CD4-positive, alpha-beta T cell (primary cell): ENCODE measurements around the gene COL4A4. TPM values are rescaled to one million over a fixed set of nuclear protein-coding genes. Genes with fewer than 3 reads are reported as not detected.
"Not testable (repeated sequence)": the region's sequence is repeated elsewhere in the genome, so short reads cannot be mapped to it uniquely, and the experiment has no call there.

Experiments used
- ATAC-seq: fragments of 200-7000 bp; cut with Tn5 transposase; one replicate; pipeline ENCODE4 v1.10.0; 2022; ENCODE audit warnings: mild to moderate bottlenecking; ENCODE audit not compliant: poor library complexity
- CTCF ChIA-PET: fragments of 350-600 bp; sonication (Branson Sonifier 250); formaldehyde crosslinking; loops from one replicate; lab custom pipeline; 2021; ENCODE audit warnings: antibody characterized with exemption, inconsistent platforms; lab: Charles Lee
- POLR2A ChIA-PET: fragments of 350-600 bp; sonication (Branson Sonifier 250); formaldehyde crosslinking; loops from one replicate; lab custom pipeline; 2021; ENCODE audit warnings: antibody characterized with exemption, inconsistent platforms; lab: Charles Lee
- DNase-seq, 14 experiments: peaks; one replicate each; pipeline ENCODE4 v3.0.0-alpha.2; 2013 to 2020; ENCODE audit warnings: mixed read lengths in 2 of 14
- H3K27ac ChIP-seq, 2 donors: one replicate each; pipeline versions ENCODE4 v1.5.1 to v1.7.0; 2013; ENCODE audit warnings: low read length in 2 of 2, low read depth in 1 of 2, mild to moderate bottlenecking in 1 of 2
- H3K27me3 ChIP-seq, 2 experiments: 1 replicate in 1 of 2; 2 replicates in 1 of 2; pipeline versions ENCODE4 v1.6.1 to v1.7.0; 2013; ENCODE audit warnings: low read length in 2 of 2, control low read depth in 1 of 2, mild to moderate bottlenecking in 1 of 2, moderate library complexity in 1 of 2; ENCODE audit not compliant: insufficient read depth in 2 of 2, control insufficient read depth in 1 of 2
- H3K36me3 ChIP-seq: one replicate; pipeline ENCODE4 v1.6.1; 2013; ENCODE audit warnings: low read length, control low read depth; ENCODE audit not compliant: insufficient read depth
- H3K4me1 ChIP-seq: one replicate; pipeline ENCODE4 v1.6.1; 2013; ENCODE audit warnings: low read length, control low read depth; ENCODE audit not compliant: insufficient read depth
- H3K4me3 ChIP-seq: one replicate; pipeline ENCODE4 v1.5.1; 2013; ENCODE audit warnings: mild to moderate bottlenecking, low read length, moderate library complexity
- H3K9me3 ChIP-seq, 2 experiments: 1 replicate in 1 of 2; 2 replicates in 1 of 2; pipeline versions ENCODE4 v1.6.1 to v1.7.0; 2013; ENCODE audit warnings: low read length in 2 of 2, mild to moderate bottlenecking in 2 of 2, control low read depth in 1 of 2, moderate library complexity in 1 of 2; ENCODE audit not compliant: control insufficient read depth in 1 of 2, insufficient read depth in 1 of 2
- H3K27ac Mint-ChIP-seq: one replicate; pipeline ENCODE4 v1.8.0; 2020; ENCODE audit warnings: mixed read lengths
- H3K27me3 Mint-ChIP-seq: one replicate; pipeline ENCODE4 v1.8.0; 2021; ENCODE audit warnings: mixed read lengths
- H3K36me3 Mint-ChIP-seq: one replicate; pipeline ENCODE4 v1.8.0; 2021; ENCODE audit warnings: low read depth, mixed read lengths
- H3K4me1 Mint-ChIP-seq: one replicate; pipeline ENCODE4 v1.8.0; 2021; ENCODE audit warnings: low read depth, mixed read lengths
- H3K4me3 Mint-ChIP-seq: one replicate; pipeline ENCODE4 v1.8.0; 2020; ENCODE audit warnings: mild to moderate bottlenecking, mixed read lengths
- H3K9me3 Mint-ChIP-seq: one replicate; pipeline ENCODE4 v1.8.0; 2020; ENCODE audit warnings: mixed read lengths
- intact Hi-C, 2 experiments: fragments of 100-400 bp; cut with DNase I in 1 of 2; cut with micrococcal nuclease in 1 of 2; formaldehyde crosslinking; loops; one replicate each; pipeline versions ENCODE4 v1.15.1 to v1.9.0; 2023 to 2025; cut with DNase I, micrococcal nuclease
- total RNA-seq, 174 experiments: library from RNA in 2 of 174; stranded (reverse) in 2 of 174; gene quantifications; one replicate each; pipeline ENCODE4 v1.2.3 and lab custom pipeline; 2021 to 2026
- TF ChIP-seq, protein P1 (sequence below): fragments of 200-600 bp; IDR thresholded peaks from one replicate; pipeline ENCODE4 v1.8.0; 2022; ENCODE audit warnings: antibody characterized with exemption, mild to moderate bottlenecking

COL4A4 gene
- total RNA-seq, 2 experiments from 2014 or later: not detected

DNA sequence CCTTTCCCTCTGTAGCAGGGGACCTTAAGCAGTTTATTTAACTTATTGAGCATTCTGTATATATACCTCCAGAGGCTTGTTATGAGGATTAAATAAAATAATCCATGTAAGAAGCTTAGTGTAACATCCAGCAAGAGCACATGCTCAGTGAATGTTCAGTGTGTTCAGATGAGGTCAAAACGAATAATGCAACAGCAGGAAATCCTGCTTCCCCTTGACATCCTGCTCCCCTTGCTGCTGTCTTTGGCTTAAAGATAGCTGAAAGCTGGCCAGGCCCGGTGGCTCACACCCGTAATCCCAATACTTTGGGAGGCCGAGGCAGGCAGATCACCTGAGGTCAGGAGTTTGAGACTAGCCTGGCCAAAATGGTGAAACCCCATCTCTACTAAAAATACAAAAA, 68.7 kb downstream of the COL4A4 start:
- POLR2A ChIA-PET: no interaction called here
- intact Hi-C loops: no loop called here
- Mint-ChIP-seq H3K4me3 (no peak overlapping the region), H3K27me3 (no peaks in the 10 kb centered on the region), H3K4me1 (no peaks in the 10 kb centered on the region), H3K36me3 (no peaks in the 10 kb centered on the region), H3K9me3 (peaks cover 2% of the 10 kb centered on the region), H3K27ac (no peak overlapping the region)
- no peaks in the 10 kb centered on the region for H3K4me1 ChIP-seq
- H3K36me3 ChIP-seq: no peaks in the 10 kb centered on the region
- CTCF ChIA-PET: no interaction called here
- ATAC-seq (no peak), DNase-seq (no peak)
- no peaks in the 10 kb centered on the region for H3K9me3 ChIP-seq
- no peaks in the 10 kb centered on the region for H3K27me3 ChIP-seq
- H3K27ac ChIP-seq: no peak overlapping the region
- no peak overlapping the region for H3K4me3 ChIP-seq
- TF ChIP-seq, protein P1, sequence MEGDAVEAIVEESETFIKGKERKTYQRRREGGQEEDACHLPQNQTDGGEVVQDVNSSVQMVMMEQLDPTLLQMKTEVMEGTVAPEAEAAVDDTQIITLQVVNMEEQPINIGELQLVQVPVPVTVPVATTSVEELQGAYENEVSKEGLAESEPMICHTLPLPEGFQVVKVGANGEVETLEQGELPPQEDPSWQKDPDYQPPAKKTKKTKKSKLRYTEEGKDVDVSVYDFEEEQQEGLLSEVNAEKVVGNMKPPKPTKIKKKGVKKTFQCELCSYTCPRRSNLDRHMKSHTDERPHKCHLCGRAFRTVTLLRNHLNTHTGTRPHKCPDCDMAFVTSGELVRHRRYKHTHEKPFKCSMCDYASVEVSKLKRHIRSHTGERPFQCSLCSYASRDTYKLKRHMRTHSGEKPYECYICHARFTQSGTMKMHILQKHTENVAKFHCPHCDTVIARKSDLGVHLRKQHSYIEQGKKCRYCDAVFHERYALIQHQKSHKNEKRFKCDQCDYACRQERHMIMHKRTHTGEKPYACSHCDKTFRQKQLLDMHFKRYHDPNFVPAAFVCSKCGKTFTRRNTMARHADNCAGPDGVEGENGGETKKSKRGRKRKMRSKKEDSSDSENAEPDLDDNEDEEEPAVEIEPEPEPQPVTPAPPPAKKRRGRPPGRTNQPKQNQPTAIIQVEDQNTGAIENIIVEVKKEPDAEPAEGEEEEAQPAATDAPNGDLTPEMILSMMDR: no peak

DNA sequence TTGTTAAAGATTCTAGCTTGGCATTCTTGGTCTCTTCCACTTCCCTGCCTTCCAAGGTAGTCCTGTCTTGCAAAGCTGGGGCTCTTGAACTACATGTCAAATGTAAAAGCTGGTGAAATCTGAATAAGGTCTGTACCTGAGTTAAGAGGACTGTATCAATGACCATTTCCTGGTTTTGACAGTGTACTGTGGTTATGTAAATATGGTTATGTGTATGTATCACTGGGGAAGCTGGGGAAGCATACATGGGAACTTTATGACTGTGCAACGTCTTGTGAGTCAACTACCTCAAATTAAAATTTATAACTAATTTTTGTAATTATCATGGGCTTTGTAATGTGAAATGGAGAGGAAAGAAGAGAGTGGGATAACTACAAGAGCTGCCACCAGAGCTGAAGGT, 81.7 kb downstream of the COL4A4 start:
- Mint-ChIP-seq H3K9me3 (no peaks in the 10 kb centered on the region), H3K36me3 (no peaks in the 10 kb centered on the region), H3K4me1 (no peaks in the 10 kb centered on the region), H3K4me3 (no peak overlapping the region), H3K27ac (no peak overlapping the region), H3K27me3 (peaks cover 30% of the 10 kb centered on the region)
- ChIA-PET CTCF (no interaction called here), POLR2A (no interaction called here)
- Histone ChIP-seq H3K4me1 (no peaks in the 10 kb centered on the region), H3K9me3 (no peaks in the 10 kb centered on the region), H3K27ac (no peak overlapping the region), H3K4me3 (no peak overlapping the region), H3K36me3 (no peaks in the 10 kb centered on the region), H3K27me3 (peaks cover 0 to 3% of the 10 kb centered on the region in 2 experiments)
- ATAC-seq (no peak), DNase-seq (no peak)
- TF ChIP-seq, protein P1: no peak
- intact Hi-C loops: no loop called here

DNA sequence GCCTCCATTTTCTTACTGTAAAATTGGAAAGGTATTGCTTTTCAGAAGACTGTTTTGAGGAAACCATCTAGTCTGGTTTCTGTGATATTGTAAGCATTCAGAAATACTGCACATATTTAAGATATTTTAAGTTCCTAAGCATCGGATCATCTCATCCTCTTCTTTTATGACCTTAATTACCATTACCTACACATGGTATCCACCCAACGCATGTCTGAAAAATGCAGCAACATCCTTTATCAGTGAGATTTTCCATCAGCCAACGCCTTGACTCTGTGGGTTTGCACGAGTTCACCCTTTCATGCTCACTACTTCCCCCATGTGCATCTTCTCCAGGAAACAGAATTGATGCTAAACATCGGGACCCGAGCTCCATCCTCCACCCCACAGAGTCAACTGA, 84.3 kb downstream of the COL4A4 start:
- Histone ChIP-seq H3K4me3 (no peak overlapping the region), H3K36me3 (no peaks in the 10 kb centered on the region), H3K27me3 (peaks cover 0 to 3% of the 10 kb centered on the region in 2 experiments), H3K4me1 (no peaks in the 10 kb centered on the region), H3K27ac (no peak overlapping the region), H3K9me3 (no peaks in the 10 kb centered on the region)
- TF ChIP-seq, protein P1: no peak
- DNase-seq (no peak), ATAC-seq (no peak)
- intact Hi-C loops: no loop called here
- Mint-ChIP-seq H3K27me3 (peaks cover 18% of the 10 kb centered on the region), H3K36me3 (no peaks in the 10 kb centered on the region), H3K27ac (no peak overlapping the region), H3K4me3 (no peak overlapping the region), H3K4me1 (no peaks in the 10 kb centered on the region), H3K9me3 (no peaks in the 10 kb centered on the region)
- CTCF ChIA-PET: no interaction called here
- POLR2A ChIA-PET: no interaction called here

DNA sequence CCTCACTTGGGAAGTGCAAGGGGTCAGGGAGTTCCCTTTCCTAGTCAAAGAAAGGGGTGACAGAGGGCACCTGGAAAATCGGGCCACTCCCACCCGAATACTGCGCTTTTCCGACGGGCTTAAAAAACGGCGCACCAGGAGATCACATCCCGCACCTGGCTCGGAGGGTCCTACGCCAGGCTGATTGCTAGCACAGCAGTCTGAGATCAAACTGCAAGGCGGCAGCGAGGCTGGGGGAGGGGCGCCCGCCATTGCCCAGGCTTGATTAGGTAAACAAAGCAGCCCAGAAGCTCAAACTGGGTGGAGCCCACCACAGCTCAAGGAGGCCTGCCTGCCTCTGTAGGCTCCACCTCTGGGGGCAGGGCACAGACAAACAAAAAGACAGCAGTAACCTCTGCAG, 98.9 kb downstream of the COL4A4 start:
- H3K36me3 ChIP-seq, H3K4me3 Mint-ChIP-seq, H3K9me3 ChIP-seq, H3K4me1 Mint-ChIP-seq, H3K4me3 ChIP-seq, intact Hi-C loops, H3K27me3 ChIP-seq, ATAC-seq, H3K27ac ChIP-seq, H3K36me3 Mint-ChIP-seq, POLR2A ChIA-PET, H3K4me1 ChIP-seq, CTCF ChIA-PET, H3K27ac Mint-ChIP-seq, H3K9me3 Mint-ChIP-seq, DNase-seq: not testable (repeated sequence)
- peaks cover 22% of the 10 kb centered on the region for H3K27me3 Mint-ChIP-seq
